ENCODE data around the gene CD68.

Gene CD68

DNA sequence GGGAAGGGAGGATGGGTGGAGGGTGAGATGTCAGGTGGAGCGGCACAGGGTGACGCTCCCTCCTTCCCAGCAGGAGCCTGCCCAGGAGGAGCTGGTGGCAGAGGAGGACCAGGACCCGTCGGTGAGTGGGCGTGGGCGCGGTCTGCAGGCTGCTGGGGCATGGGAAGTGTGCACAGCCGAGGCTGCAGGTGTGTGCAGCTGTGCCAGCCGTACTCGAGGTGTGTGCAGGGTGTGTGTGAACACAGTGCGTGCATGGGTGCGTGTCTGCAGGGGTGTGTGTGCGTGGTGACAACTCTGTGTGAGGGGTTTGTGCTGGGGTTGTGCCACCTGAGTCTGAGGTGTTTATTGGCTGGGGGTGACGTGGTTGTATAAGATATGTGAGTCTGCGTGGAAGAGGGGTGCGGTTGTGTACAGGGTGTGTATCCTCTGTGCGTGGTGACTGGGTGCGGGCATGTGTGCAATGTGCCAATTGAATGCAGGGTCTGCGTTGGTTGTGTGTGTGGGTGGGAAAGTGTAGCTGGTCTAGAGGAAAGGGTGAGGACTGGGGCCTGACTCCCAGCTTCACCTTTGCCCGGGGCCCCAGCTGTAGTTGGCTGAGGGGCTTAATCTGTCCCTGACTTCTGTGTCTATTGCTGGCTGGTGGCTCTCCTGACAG, 29.9 kb upstream of the CD68 start:
- no peak for TF ChIP-seq CTCF (IDR thresholded peaks at IDR 0.05; ENCODE audit: insufficient read depth, low read length)
- no peak for TF ChIP-seq SPI1 (IDR thresholded peaks at IDR 0.05; ENCODE audit: borderline replicate concordance, low read depth)
- no peak for TF ChIP-seq REST (IDR thresholded peaks at IDR 0.05; ENCODE audit: insufficient replicate concordance, low read depth)
- no peak for TF ChIP-seq POLR2AphosphoS5 (IDR thresholded peaks at IDR 0.05; ENCODE audit: low read depth)
- no peak for TF ChIP-seq GABPA (IDR thresholded peaks at IDR 0.05; ENCODE audit: low read depth)
- no peaks in the 10 kb centered on the region for H3K27me3 ChIP-seq (ENCODE audit: insufficient read depth, poor library complexity, severe bottlenecking)
- no peak overlapping the region for H3K27ac ChIP-seq (replicated peaks)
- H3K4me3 ChIP-seq (replicated peaks; ENCODE audit: insufficient read depth, low read length) = no peak overlapping the region
- no peak for DNase-seq (ENCODE audit: low read depth in 1 of 2, low spot score in 1 of 2)

- no peak for DNase-seq (ENCODE audit: low read depth in 1 of 2, low spot score in 1 of 2)
- TF ChIP-seq GABPA (IDR thresholded peaks at IDR 0.05; ENCODE audit: low read depth) (no peak), SPI1 (IDR thresholded peaks at IDR 0.05; ENCODE audit: borderline replicate concordance, low read depth) (no peak), REST (IDR thresholded peaks at IDR 0.05; ENCODE audit: insufficient replicate concordance, low read depth) (no peak), POLR2AphosphoS5 (IDR thresholded peaks at IDR 0.05; ENCODE audit: low read depth) (no peak), CTCF (IDR thresholded peaks at IDR 0.05; ENCODE audit: insufficient read depth, low read length) (no peak)
- no peaks in the 10 kb centered on the region for H3K27me3 ChIP-seq (ENCODE audit: insufficient read depth, poor library complexity, severe bottlenecking)
- H3K4me3 ChIP-seq (replicated peaks; ENCODE audit: insufficient read depth, low read length) = no peak overlapping the region
- no peak overlapping the region for H3K27ac ChIP-seq (replicated peaks)
These were observed 29.1 kb upstream of the CD68 start for GRCh38 chr17:7550344-7550743.

DNA sequence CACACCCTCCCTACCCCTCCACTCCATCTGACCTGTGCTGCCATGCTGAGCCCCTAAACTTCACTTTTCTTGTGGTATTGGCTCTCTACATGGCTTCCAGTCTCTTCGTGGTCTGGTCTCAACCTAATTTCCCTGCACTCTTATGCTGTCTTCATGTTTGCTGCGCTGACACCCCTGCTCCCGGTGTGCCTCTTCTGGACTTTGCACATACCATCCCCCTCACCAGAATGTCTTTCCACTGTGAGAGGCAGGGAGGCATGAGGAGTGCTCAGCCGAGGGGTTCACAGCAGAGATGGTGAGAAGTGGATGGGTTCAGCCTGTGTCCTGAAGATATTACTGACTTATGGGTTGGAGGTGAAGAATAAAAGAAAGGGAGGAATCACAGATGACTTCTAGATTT, 28.0 kb upstream of the CD68 start:
- Histone ChIP-seq H3K27ac (replicated peaks) (no peak overlapping the region), H3K27me3 (ENCODE audit: insufficient read depth, poor library complexity, severe bottlenecking) (no peaks in the 10 kb centered on the region), H3K4me3 (replicated peaks; ENCODE audit: insufficient read depth, low read length) (no peak overlapping the region)
- TF ChIP-seq CTCF (IDR thresholded peaks at IDR 0.05; ENCODE audit: insufficient read depth, low read length) (no peak), REST (IDR thresholded peaks at IDR 0.05; ENCODE audit: insufficient replicate concordance, low read depth) (no peak), POLR2AphosphoS5 (IDR thresholded peaks at IDR 0.05; ENCODE audit: low read depth) (no peak), GABPA (IDR thresholded peaks at IDR 0.05; ENCODE audit: low read depth) (no peak), SPI1 (IDR thresholded peaks at IDR 0.05; ENCODE audit: borderline replicate concordance, low read depth) (no peak)
- no peak for DNase-seq (ENCODE audit: low read depth in 1 of 2, low spot score in 1 of 2)

Measured in HL-60 (cell line).